GM23338 (cell line): ENCODE measurements around the gene CDK14.

Experiments used
- EZH2 ChIP-seq: fragments of 200-600 bp; sonication (generic); IDR thresholded peaks from one replicate; pipeline ENCODE4 v1.8.0; 2017; ENCODE audit warnings: antibody characterized with exemption, mild to moderate bottlenecking, low read depth; ENCODE audit not compliant: unreplicated experiment
- EZH2phosphoT487 ChIP-seq: fragments of 200-600 bp; sonication (generic); IDR thresholded peaks from one replicate; pipeline ENCODE4 v1.8.1; 2018; ENCODE audit warnings: antibody characterized with exemption; ENCODE audit not compliant: unreplicated experiment
- JUNB ChIP-seq: IDR thresholded peaks from one replicate; pipeline ENCODE4 v1.6.1; 2016; ENCODE audit warnings: antibody characterized with exemption; ENCODE audit not compliant: unreplicated experiment
- POLR2AphosphoS5 ChIP-seq: IDR thresholded peaks from 2 replicates; pipeline ENCODE4 v1.6.1; 2016; ENCODE audit warnings: antibody characterized with exemption, low read depth
- STAT1 ChIP-seq: IDR thresholded peaks from one replicate; pipeline ENCODE4 v1.6.1; 2016; ENCODE audit warnings: antibody characterized with exemption; ENCODE audit not compliant: unreplicated experiment
- ZNF331 ChIP-seq: fragments of 250-450 bp; sonication (Bioruptor Pico); IDR thresholded peaks from 2 replicates; pipeline ENCODE4 v1.5.0; 2020; ENCODE audit warnings: low read depth, mild to moderate bottlenecking, moderate library complexity
- TF ChIP-seq, protein P1 (sequence below), 2 experiments: fragments of 200-600 bp in 1 of 2; sonication (generic) in 1 of 2; conservative IDR thresholded peaks; 2 replicates each; pipeline versions ENCODE4 v1.5.1 to v1.6.1; 2016 to 2017; ENCODE audit warnings: antibody characterized with exemption in 2 of 2, low read depth in 2 of 2, mild to moderate bottlenecking in 2 of 2, moderate library complexity in 1 of 2
- TF ChIP-seq, protein P2 (sequence below): IDR thresholded peaks from 2 replicates; pipeline ENCODE4 v1.6.1; 2016; ENCODE audit warnings: antibody characterized with exemption
- TF ChIP-seq, protein P3 (sequence below): IDR thresholded peaks from one replicate; pipeline ENCODE4 v1.6.1; 2018; ENCODE audit warnings: antibody characterized with exemption; ENCODE audit not compliant: unreplicated experiment

DNA sequence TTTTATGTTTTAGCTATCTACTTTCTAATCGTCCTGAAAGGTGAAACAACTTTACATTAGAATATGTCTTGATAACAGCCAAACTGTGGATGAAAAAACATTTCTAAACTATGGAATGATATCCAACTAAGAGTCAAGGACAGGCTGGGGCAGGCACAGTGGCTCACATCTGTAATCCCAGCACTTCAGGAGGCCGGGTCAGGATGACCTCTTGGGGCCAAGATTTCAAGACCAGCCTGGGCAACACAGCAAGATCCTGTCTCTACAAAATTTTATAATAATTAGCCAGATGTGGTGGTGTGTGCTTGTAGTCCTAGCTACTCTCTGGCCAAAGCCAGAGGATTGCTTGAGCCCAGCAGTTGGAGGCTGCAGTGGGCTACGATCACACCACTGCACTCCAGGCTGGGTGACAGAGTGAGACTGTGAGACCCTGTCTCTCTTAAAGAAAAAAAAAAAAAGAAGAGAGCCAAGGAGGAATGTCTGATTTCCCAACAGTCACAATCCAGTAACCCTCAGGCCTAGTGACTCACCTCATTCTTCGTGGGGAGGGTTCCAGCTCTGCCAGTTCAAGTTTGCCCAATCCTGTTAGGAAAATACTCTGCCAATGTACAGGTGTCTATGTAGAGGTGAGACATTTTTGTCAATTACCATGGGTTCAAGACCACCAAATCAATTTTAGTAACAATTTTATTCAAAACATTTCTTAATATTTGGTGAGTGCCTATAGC, 653.5 kb downstream of the CDK14 start:
- TF ChIP-seq EZH2, result no peak
- TF ChIP-seq, protein P1, sequence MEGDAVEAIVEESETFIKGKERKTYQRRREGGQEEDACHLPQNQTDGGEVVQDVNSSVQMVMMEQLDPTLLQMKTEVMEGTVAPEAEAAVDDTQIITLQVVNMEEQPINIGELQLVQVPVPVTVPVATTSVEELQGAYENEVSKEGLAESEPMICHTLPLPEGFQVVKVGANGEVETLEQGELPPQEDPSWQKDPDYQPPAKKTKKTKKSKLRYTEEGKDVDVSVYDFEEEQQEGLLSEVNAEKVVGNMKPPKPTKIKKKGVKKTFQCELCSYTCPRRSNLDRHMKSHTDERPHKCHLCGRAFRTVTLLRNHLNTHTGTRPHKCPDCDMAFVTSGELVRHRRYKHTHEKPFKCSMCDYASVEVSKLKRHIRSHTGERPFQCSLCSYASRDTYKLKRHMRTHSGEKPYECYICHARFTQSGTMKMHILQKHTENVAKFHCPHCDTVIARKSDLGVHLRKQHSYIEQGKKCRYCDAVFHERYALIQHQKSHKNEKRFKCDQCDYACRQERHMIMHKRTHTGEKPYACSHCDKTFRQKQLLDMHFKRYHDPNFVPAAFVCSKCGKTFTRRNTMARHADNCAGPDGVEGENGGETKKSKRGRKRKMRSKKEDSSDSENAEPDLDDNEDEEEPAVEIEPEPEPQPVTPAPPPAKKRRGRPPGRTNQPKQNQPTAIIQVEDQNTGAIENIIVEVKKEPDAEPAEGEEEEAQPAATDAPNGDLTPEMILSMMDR (conservative IDR thresholded peaks at IDR 0.05; ENCODE audit: low read depth in 2 of 2), result no peak
- TF ChIP-seq, protein P2, sequence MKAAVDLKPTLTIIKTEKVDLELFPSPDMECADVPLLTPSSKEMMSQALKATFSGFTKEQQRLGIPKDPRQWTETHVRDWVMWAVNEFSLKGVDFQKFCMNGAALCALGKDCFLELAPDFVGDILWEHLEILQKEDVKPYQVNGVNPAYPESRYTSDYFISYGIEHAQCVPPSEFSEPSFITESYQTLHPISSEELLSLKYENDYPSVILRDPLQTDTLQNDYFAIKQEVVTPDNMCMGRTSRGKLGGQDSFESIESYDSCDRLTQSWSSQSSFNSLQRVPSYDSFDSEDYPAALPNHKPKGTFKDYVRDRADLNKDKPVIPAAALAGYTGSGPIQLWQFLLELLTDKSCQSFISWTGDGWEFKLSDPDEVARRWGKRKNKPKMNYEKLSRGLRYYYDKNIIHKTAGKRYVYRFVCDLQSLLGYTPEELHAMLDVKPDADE, result no peak
- no peak for TF ChIP-seq EZH2phosphoT487
- TF ChIP-seq POLR2AphosphoS5, result no peak
- no peak for TF ChIP-seq STAT1
- TF ChIP-seq, protein P3, sequence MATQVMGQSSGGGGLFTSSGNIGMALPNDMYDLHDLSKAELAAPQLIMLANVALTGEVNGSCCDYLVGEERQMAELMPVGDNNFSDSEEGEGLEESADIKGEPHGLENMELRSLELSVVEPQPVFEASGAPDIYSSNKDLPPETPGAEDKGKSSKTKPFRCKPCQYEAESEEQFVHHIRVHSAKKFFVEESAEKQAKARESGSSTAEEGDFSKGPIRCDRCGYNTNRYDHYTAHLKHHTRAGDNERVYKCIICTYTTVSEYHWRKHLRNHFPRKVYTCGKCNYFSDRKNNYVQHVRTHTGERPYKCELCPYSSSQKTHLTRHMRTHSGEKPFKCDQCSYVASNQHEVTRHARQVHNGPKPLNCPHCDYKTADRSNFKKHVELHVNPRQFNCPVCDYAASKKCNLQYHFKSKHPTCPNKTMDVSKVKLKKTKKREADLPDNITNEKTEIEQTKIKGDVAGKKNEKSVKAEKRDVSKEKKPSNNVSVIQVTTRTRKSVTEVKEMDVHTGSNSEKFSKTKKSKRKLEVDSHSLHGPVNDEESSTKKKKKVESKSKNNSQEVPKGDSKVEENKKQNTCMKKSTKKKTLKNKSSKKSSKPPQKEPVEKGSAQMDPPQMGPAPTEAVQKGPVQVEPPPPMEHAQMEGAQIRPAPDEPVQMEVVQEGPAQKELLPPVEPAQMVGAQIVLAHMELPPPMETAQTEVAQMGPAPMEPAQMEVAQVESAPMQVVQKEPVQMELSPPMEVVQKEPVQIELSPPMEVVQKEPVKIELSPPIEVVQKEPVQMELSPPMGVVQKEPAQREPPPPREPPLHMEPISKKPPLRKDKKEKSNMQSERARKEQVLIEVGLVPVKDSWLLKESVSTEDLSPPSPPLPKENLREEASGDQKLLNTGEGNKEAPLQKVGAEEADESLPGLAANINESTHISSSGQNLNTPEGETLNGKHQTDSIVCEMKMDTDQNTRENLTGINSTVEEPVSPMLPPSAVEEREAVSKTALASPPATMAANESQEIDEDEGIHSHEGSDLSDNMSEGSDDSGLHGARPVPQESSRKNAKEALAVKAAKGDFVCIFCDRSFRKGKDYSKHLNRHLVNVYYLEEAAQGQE, result no peak
- no peak for TF ChIP-seq JUNB
- TF ChIP-seq ZNF331, result no peak
